GM23248 (cell line): ENCODE measurements around the gene PDLIM5.

Experiments used
- EZH2 ChIP-seq: fragments of 200-600 bp; sonication (generic); IDR thresholded peaks from 2 replicates; pipeline ENCODE4 v1.6.1; 2018; ENCODE audit warnings: antibody characterized with exemption, mild to moderate bottlenecking; ENCODE audit not compliant: insufficient read depth, poor library complexity, severe bottlenecking
- EZH2phosphoT487 ChIP-seq: fragments of 200-600 bp; sonication (generic); IDR thresholded peaks from 2 replicates; pipeline ENCODE4 v1.6.1; 2018; ENCODE audit warnings: antibody characterized with exemption, moderate library complexity, mild to moderate bottlenecking, low read depth; ENCODE audit not compliant: insufficient read depth

- TF ChIP-seq EZH2 (no peak), EZH2phosphoT487 (no peak)
Observed at GRCh38 chr4:94691552-94691951, 239.8 kb downstream of the PDLIM5 start.
